Activated CD4-positive, alpha-beta T cell treated with anti-CD3 and anti-CD28 coated beads for 48 hours (primary cell): Measurements from ENCODE around the gene HOXA4.
A peak's percentile ranks its signal among the peaks of the same experiment; 100 is the strongest.

ENCODE experiments used
- DNase-seq: peaks from one replicate; pipeline ENCODE4 v3.0.0-alpha.2; 2020

The HOXA4 gene

DNA sequence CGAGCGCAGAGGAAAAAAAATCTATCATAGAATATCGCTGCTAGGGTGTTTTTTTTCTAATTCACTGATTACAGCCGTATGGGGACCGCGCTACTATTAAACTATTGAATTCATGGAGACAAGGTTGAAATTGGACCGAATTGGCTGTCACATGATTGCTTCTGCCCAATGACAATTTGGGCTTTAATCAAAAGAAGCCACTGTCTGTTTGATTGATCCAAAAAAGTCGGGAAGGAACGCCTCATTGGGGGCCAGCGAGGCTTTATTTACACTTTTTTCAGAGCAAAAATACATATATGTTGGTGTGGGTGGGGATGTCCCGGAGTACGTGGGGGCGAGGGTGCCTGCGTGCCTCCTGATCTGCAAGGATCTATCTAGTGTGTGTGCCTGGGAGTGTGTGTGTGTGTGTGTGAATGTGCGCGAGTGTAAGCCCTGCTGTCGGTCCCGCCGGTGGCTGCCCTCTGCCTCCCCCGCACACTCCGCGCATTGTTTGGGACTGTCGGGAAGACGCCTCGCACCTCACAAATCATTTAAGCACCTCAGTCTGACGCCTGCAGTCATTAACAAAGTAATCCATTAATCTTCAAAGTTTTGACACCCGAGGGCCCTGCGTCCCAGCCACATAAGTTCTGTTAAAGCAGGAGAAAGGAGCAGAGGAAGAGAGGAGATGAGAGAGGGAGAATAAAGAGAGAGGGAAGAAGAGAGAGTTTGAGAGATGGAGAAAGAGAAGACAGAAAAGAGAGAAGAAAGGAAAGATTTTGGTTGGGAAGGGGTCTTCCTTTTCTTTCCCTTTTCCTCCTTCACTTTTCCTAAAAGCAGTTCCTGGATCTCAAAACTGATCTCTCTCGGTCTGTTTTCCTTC, 27.7 kb downstream of the HOXA4 start, which contains the start of gene HOXA2:
Gene HOXA2, minus strand, starts transcription at position 103 of the 862 bp plus-strand sequence. CDS start 183 bp downstream, outside the sequence.
- no peak for DNase-seq

- DNase-seq: no peak
Observed at GRCh38 chr7:27101957-27102580, 28.5 kb downstream of the HOXA4 start.

GRCh38 chr7:27101171-27101956, 29.2 kb downstream of the HOXA4 start:
- no peak for DNase-seq

DNA sequence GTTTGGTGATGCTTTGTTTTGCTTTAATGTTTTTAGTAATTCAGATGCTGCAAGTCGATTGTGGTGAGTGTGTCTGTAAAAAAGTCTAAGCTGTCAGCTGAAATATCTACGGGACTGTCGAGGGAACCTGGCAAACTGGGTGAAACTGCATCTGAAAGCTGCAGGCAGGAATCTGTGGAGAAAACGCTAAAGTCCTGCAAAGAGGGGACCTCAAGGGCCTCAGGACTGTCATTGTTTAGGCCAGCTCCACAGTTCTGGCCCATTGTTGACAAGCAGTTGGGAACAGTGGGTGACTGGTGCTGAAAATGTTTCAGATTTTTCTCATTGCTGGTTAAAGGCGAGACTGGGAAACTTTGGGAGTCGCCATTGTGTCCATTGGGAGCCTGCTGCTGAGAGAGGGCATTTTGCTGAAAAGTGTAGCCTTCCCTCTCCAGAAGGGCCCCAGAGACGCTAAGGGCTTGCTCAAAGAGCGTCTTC, 29.8 kb downstream of the HOXA4 start:
- no peak for DNase-seq

- DNase-seq: no peak
Observed at GRCh38 chr7:27099453-27100370, 30.8 kb downstream of the HOXA4 start.

DNA sequence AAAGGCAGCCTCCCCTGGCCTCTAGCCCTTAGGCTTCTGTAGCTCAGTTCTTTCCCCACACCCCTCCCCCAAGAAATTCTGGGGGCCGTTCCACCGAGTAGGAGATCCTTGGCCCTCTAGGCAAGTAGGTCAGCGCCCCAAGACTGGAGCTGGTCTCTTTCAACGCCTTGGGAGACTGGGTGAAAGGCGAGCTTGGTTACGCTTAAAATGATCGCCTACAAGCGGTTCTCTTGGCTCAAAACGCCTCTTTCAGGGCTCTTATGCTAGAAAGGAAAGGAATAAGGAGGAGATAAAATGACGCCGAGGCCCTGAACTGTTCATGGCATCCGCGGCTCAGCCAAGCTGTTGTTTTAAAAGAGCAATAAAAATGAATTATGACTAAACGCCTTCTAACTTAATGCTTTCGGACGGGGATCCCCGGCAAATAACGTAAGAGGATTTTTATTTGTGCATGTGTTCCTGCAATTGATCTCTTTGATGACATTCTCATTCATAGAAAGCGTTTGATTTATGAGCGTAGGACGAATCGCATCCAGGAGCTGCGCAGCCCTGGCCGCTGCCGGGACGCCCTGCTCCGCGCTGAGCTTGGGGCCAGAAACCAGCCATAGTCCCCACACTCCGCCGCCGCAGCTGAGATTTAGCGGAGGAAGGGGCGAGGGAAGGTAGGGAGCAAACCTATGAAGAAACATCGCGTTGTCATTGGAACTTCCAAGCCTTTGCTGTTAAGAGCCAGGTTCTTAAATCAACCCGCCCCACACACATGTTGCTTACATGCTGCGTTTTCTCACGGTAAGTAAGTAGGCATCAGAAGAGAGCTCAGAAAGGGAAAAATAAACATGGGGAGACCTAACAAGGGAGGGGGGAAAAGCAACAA, 31.7 kb downstream of the HOXA4 start:
- no peak for DNase-seq

GRCh38 chr7:27097686-27098577, 32.6 kb downstream of the HOXA4 start:
- DNase-seq: no peak

DNA sequence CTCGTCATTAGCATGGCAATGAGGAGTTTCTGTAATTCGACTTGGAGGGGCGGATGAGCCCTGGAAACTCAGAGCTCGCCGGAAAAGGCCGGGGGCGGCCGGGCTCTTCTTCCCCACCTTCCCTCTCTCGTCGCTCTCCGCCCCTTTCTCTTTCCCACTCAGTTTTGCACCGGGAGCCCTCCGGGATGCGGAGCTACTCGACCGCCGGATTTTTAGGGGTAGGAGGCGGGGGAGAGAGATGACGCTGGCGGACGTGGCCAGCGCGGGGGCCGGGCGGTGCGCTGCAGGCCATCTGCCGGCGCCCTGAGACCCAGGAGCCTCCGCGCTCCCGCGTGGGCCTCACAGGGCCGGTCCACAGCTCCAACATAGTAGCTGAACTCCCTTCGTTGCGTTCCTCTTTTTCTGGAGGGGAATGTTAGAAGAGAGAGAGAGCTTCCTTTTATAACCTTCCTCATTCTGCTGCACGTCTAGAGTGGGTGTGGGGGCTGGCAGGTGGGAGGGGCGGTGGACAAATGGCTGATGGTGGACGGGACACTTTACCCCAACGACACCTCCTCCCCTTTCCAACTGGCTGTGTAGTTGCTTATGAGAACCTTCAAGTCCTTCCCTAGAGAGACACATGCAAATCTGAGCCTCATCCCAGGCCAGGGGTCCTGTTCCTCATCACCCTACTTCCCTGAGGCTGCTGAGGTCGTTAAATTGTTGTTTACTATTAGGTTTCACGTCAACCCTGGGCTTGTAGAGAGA, 33.6 kb downstream of the HOXA4 start:
- DNase-seq: no peak

DNA sequence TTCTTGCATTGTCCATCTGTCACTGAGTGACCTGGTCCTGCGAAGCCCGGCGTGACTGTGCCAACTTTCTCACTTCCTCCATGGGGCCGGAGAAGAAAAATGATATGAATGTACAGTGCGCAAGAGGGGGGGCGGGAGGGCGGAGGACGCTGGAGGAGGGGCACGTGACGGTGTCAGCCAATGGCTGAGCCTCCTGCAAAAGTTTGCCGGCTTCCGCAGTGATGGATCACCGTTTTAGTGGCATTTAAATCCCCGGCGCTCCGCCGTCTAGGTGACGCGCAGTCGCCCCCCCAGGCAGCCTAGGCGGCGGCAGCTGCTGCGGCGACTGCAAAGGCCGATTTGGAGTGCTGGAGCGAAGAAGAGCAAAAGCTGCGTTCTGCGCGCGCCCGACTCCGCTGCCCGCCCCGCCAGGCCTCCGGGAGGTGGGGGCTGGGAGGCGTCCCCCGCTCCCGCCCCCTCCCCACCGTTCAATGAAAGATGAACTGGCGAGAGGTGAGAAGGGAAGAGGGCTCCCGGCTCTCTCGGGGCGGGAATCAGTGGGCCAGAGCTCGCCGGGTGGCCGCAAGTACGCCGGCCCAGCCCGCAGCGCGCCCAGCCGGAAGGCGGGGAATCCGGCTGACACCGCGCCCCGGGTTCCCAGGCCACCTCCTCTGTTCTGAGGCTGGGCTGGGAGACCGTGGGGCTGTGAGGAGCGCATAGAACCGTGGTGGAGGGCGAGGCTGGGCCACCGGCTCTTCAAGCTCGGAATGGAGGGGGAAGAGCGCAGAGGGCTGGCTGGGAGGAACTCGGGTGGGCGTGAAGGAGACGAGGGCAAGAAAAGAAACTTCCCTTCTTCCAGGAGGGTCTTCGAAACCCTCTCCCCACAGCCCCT, 34.4 kb downstream of the HOXA4 start, which contains the start of gene HOXA1:
Gene HOXA1, minus strand, starts transcription at position 104 of the 871 bp plus-strand sequence. Its CDS starts 88 bp downstream, at position 16.
- peak; percentile 79 for DNase-seq

GRCh38 chr7:27095050-27095896, 35.3 kb downstream of the HOXA4 start:
- no peak for DNase-seq

- DNase-seq: no peak
Observed at GRCh38 chr7:27094304-27095049, 36.1 kb downstream of the HOXA4 start.

DNA sequence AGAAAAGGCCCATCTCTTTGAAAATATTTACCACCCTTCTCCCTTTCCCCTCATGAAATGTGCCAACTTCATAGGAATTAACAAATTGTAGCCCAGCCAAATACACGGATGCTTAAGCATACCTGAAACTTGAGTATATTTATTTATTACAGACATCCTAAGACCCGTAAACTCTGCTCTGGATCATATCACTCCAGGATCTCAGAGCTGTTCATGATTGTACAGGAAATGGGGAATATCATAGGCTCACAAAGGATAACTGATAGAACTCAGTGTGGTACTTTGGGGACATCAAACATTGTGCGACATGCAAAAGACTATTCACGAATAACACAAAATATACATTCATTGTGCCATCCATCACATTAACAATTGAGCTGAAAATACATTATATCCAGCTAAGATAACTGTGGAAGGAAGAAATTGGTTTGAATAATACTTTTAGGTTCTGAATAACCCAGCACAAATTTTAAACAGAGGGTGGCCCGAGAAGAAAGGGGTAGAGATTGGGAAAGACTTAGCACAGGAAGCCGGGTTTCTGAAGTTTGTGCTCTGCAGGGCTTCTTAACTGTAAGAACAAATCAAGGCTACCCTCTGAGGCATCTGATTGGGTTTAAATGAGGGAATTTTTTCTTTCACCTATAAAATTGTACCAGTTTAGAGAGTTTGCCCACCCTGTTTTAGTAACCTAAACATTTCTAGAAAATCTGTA, 37.2 kb downstream of the HOXA4 start:
- DNase-seq: no peak

GRCh38 chr7:27092819-27093110, 37.8 kb downstream of the HOXA4 start:
- DNase-seq: no peak

- no peak for DNase-seq
Observed at GRCh38 chr7:27091941-27092818, 38.4 kb downstream of the HOXA4 start.

GRCh38 chr7:27091105-27091504, 39.5 kb downstream of the HOXA4 start:
- no peak for DNase-seq
